ENCODE results near the gene HPGD. TPM values are rescaled to one million over a fixed set of nuclear protein-coding genes. Genes with fewer than 3 reads are reported as not detected.

Gene HPGD
- total RNA-seq, 1 experiment from 2014 or later = 1.2 TPM

DNA sequence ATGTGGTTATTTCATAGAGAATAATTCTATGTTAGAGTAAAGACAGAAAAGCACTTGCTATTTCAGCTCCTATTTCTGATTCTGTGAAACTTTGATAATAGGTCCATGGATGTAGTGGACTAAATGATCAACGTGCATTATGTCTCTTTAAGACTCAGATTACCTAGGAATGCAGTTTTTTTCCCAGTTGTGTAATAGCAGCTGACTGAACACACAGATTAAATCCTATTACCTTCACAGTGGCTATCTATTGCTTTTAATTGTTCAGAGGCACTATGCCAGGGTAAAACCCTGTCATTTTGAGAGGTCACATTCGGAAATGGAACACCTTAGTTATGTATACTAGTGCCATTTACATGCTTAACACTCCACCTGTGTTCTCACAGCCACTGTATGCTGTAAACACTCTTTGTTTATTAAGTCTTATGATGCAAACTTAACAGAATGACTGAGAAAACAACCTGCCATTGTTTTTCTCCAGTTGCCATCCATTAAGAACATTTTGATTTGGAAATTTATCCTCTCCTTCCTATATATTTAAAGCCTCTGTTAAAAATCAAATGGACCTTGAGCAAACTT lies 70.5 kb downstream of the HPGD start:
- H3K27ac ChIP-seq (ENCODE audit: low read length) = no peak overlapping the region
- intact Hi-C loops (cut with micrococcal nuclease; ENCODE audit: unreplicated experiment) = no loop called here

DNA sequence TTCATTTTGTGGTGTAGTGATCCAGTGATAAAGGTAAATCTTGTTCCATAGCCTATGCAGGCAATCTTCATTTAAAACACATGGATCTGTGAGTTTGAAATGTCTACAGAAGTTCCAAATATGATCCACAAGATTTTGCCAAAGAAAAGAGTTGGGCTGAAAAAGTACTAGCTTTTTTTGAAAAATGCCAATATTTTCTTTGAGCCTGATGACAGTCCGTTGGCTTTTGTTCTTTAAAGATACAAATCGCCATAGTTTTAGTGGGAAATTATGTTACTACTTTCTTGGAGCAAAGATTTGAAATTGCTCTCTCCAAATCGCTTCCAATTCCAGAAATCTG lies 71.5 kb downstream of the HPGD start:
- in situ Hi-C loops (cut with HindIII; ENCODE audit: low pct_unique_long_range_greater_than_20kb, low sequenced_read_pairs) (no loop called here), intact Hi-C loops (cut with micrococcal nuclease; ENCODE audit: unreplicated experiment) (no loop called here)
- ChIA-PET POLR2A (no interaction called here), CTCF (no interaction called here)
- no peaks in the 10 kb centered on the region for H3K9me3 ChIP-seq (ENCODE audit: control insufficient read depth, insufficient read depth, low read depth, low read length)
- no peak overlapping the region for H3K27ac ChIP-seq (ENCODE audit: low read length)
- H3K4me3 ChIP-seq (ENCODE audit: low read depth in 2 of 2, low read length in 2 of 2) = no peak overlapping the region
- ATAC-seq (no peak), DNase-seq (ENCODE audit: low read depth, low spot score) (no peak)
- H3K27me3 ChIP-seq (ENCODE audit: control insufficient read depth, insufficient read depth, low read length) = no peaks in the 10 kb centered on the region
- no peaks in the 10 kb centered on the region for H3K4me1 ChIP-seq (ENCODE audit: control insufficient read depth, insufficient read depth, low read length)
- no TSS peak for BruUV-seq (replicated peaks)
- H3K36me3 ChIP-seq (ENCODE audit: control insufficient read depth, insufficient read depth, low read length) = no peaks in the 10 kb centered on the region
- no peak for TF ChIP-seq CTCF (IDR thresholded peaks at IDR 0.05)
- TF ChIP-seq, protein P1, sequence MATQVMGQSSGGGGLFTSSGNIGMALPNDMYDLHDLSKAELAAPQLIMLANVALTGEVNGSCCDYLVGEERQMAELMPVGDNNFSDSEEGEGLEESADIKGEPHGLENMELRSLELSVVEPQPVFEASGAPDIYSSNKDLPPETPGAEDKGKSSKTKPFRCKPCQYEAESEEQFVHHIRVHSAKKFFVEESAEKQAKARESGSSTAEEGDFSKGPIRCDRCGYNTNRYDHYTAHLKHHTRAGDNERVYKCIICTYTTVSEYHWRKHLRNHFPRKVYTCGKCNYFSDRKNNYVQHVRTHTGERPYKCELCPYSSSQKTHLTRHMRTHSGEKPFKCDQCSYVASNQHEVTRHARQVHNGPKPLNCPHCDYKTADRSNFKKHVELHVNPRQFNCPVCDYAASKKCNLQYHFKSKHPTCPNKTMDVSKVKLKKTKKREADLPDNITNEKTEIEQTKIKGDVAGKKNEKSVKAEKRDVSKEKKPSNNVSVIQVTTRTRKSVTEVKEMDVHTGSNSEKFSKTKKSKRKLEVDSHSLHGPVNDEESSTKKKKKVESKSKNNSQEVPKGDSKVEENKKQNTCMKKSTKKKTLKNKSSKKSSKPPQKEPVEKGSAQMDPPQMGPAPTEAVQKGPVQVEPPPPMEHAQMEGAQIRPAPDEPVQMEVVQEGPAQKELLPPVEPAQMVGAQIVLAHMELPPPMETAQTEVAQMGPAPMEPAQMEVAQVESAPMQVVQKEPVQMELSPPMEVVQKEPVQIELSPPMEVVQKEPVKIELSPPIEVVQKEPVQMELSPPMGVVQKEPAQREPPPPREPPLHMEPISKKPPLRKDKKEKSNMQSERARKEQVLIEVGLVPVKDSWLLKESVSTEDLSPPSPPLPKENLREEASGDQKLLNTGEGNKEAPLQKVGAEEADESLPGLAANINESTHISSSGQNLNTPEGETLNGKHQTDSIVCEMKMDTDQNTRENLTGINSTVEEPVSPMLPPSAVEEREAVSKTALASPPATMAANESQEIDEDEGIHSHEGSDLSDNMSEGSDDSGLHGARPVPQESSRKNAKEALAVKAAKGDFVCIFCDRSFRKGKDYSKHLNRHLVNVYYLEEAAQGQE (IDR thresholded peaks at IDR 0.05; ENCODE audit: insufficient read depth in 1 of 2, low read depth in 2 of 2, low read length in 1 of 2) = no peak
- no peak for TF ChIP-seq POLR2AphosphoS5 (IDR thresholded peaks at IDR 0.05; ENCODE audit: low read depth, low read length)
- TF ChIP-seq SIN3A (IDR thresholded peaks at IDR 0.05; ENCODE audit: borderline replicate concordance, insufficient read depth, low read depth, low read length) = no peak
- no peak for TF ChIP-seq TCF7L2 (IDR thresholded peaks at IDR 0.05; ENCODE audit: low read depth, low read length)

More for the DNA sequence above, 70.5 kb downstream of the HPGD start:
- in situ Hi-C loops (cut with HindIII; ENCODE audit: low pct_unique_long_range_greater_than_20kb, low sequenced_read_pairs) = no loop called here
- TF ChIP-seq, protein P1 (IDR thresholded peaks at IDR 0.05; ENCODE audit: insufficient read depth in 1 of 2, low read depth in 2 of 2, low read length in 1 of 2) = no peak
- TF ChIP-seq TCF7L2 (IDR thresholded peaks at IDR 0.05; ENCODE audit: low read depth, low read length) (no peak), POLR2AphosphoS5 (IDR thresholded peaks at IDR 0.05; ENCODE audit: low read depth, low read length) (no peak), CTCF (IDR thresholded peaks at IDR 0.05) (no peak), SIN3A (IDR thresholded peaks at IDR 0.05; ENCODE audit: borderline replicate concordance, insufficient read depth, low read depth, low read length) (no peak)
- Histone ChIP-seq H3K27me3 (ENCODE audit: control insufficient read depth, insufficient read depth, low read length) (no peaks in the 10 kb centered on the region), H3K4me3 (ENCODE audit: low read depth in 2 of 2, low read length in 2 of 2) (no peak overlapping the region), H3K9me3 (ENCODE audit: control insufficient read depth, insufficient read depth, low read depth, low read length) (no peaks in the 10 kb centered on the region), H3K36me3 (ENCODE audit: control insufficient read depth, insufficient read depth, low read length) (no peaks in the 10 kb centered on the region), H3K4me1 (ENCODE audit: control insufficient read depth, insufficient read depth, low read length) (no peaks in the 10 kb centered on the region)
- ChIA-PET CTCF (no interaction called here), POLR2A (no interaction called here)
- ATAC-seq (no peak), DNase-seq (ENCODE audit: low read depth, low spot score) (no peak)
- no TSS peak for BruUV-seq (replicated peaks)

All from Panc1 (cell line).